SKM-1 (cell line): ENCODE results near the gene GBP7.

ENCODE experiments used
- DNase-seq: peaks from one replicate; lab custom pipeline; 2025; ENCODE audit not compliant: unreplicated experiment; lab: John Stamatoyannopoulos, UW

The GBP7 gene

GRCh38 chr1:89121641-89122040 lies 54.2 kb downstream of the GBP7 start:
- no peak for DNase-seq

GRCh38 chr1:89114662-89115061 lies 61.1 kb downstream of the GBP7 start:
- DNase-seq: no peak

- no peak for DNase-seq
Observed at GRCh38 chr1:89112871-89113613, 62.8 kb downstream of the GBP7 start.

GRCh38 chr1:89104687-89105086 lies 71.1 kb downstream of the GBP7 start:
- DNase-seq: no peak

- DNase-seq: no peak
Observed at GRCh38 chr1:89104147-89104546, 71.7 kb downstream of the GBP7 start.

GRCh38 chr1:89102021-89102420 lies 73.8 kb downstream of the GBP7 start:
- DNase-seq: no peak

- no peak for DNase-seq
Observed at GRCh38 chr1:89100412-89100811, 75.4 kb downstream of the GBP7 start.

GRCh38 chr1:89098857-89099256 lies 76.9 kb downstream of the GBP7 start:
- DNase-seq: no peak

GRCh38 chr1:89095737-89096136 lies 80.1 kb downstream of the GBP7 start:
- no peak for DNase-seq

- DNase-seq: no peak
Observed at GRCh38 chr1:89089962-89090361, 85.8 kb downstream of the GBP7 start.

- no peak for DNase-seq
Observed at GRCh38 chr1:89088572-89088971, 87.2 kb downstream of the GBP7 start.

- no peak for DNase-seq
Observed at GRCh38 chr1:89087241-89087640, 88.6 kb downstream of the GBP7 start.

GRCh38 chr1:89085781-89086180 lies 90.0 kb downstream of the GBP7 start:
- DNase-seq: peak; percentile 7
